H9 (cell line): Measurements from ENCODE around the gene FAM171A1. TPM values are rescaled to one million over a fixed set of nuclear protein-coding genes. Genes with fewer than 3 reads are reported as not detected.
A peak's percentile ranks its signal among the peaks of the same experiment; 100 is the strongest.
"Not testable (repeated sequence)": the region's sequence is repeated elsewhere in the genome, so short reads cannot be mapped to it uniquely, and the experiment has no call there.

Experiments used
- DNase-seq: peaks from one replicate; pipeline ENCODE4 v3.0.0-alpha.2; 2017
- H2AFZ ChIP-seq: one replicate; pipeline ENCODE4 v1.6.1; 2013; ENCODE audit warnings: mild to moderate bottlenecking, low read length, control low read depth, moderate library complexity
- H2AK5ac ChIP-seq: 2 replicates; pipeline ENCODE4 v1.6.1; 2013; ENCODE audit warnings: low read length, control low read depth, mixed read lengths; ENCODE audit not compliant: insufficient read length
- H2BK120ac ChIP-seq: one replicate; pipeline ENCODE4 v1.6.1; 2013; ENCODE audit warnings: low read depth, mild to moderate bottlenecking, low read length, control low read depth, inconsistent platforms; ENCODE audit not compliant: poor library complexity, severe bottlenecking
- H2BK12ac ChIP-seq: 2 replicates; pipeline ENCODE4 v1.6.1; 2013; ENCODE audit warnings: low read length, control low read depth, mixed read lengths, low read depth; ENCODE audit not compliant: insufficient read length
- H2BK15ac ChIP-seq: 2 replicates; pipeline ENCODE4 v1.6.1; 2013; ENCODE audit warnings: low read depth, low read length, control low read depth
- H2BK20ac ChIP-seq: one replicate; pipeline ENCODE4 v1.6.1; 2013; ENCODE audit warnings: low read depth, mild to moderate bottlenecking, low read length, control low read depth, inconsistent platforms; ENCODE audit not compliant: poor library complexity, severe bottlenecking
- H2BK5ac ChIP-seq: 2 replicates; pipeline ENCODE4 v1.6.1; 2013; ENCODE audit warnings: low read length, control low read depth, mixed read lengths; ENCODE audit not compliant: insufficient read length
- H3K14ac ChIP-seq: 2 replicates; pipeline ENCODE4 v1.6.1; 2013; ENCODE audit warnings: low read length, control low read depth; ENCODE audit not compliant: insufficient read depth
- H3K18ac ChIP-seq: 2 replicates; pipeline ENCODE4 v1.6.1; 2013; ENCODE audit warnings: low read depth, mild to moderate bottlenecking, mixed read lengths, low read length, control low read depth; ENCODE audit not compliant: insufficient read length
- H3K23ac ChIP-seq: 2 replicates; pipeline ENCODE4 v1.6.1; 2013; ENCODE audit warnings: low read length, control low read depth, mixed read lengths, low read depth; ENCODE audit not compliant: insufficient read length
- H3K23me2 ChIP-seq: 2 replicates; pipeline ENCODE4 v1.6.1; 2013; ENCODE audit warnings: low read depth, mild to moderate bottlenecking, mixed read lengths, low read length, control low read depth; ENCODE audit not compliant: insufficient read length, poor library complexity, severe bottlenecking
- H3K27ac ChIP-seq: 2 replicates; pipeline ENCODE4 v1.5.1; 2013; ENCODE audit warnings: low read length, control low read depth, mixed read lengths, low read depth; ENCODE audit not compliant: insufficient read length
- H3K27me3 ChIP-seq: 2 replicates; pipeline ENCODE4 v1.6.1; 2013; ENCODE audit warnings: low read length, control low read depth, inconsistent platforms; ENCODE audit not compliant: insufficient read depth
- H3K4ac ChIP-seq: 2 replicates; pipeline ENCODE4 v1.6.1; 2013; ENCODE audit warnings: low read depth, mild to moderate bottlenecking, control low read depth, inconsistent platforms, low read length, moderate library complexity
- H3K4me1 ChIP-seq: 2 replicates; pipeline ENCODE4 v1.6.1; 2013; ENCODE audit warnings: low read length, control low read depth, inconsistent platforms; ENCODE audit not compliant: insufficient read depth
- H3K4me2 ChIP-seq: 2 replicates; pipeline ENCODE4 v1.6.1; 2013; ENCODE audit warnings: low read length, control low read depth, mixed read lengths; ENCODE audit not compliant: insufficient read length, insufficient read depth
- H3K56ac ChIP-seq: 2 replicates; pipeline ENCODE4 v1.6.1; 2013; ENCODE audit warnings: low read depth, mild to moderate bottlenecking, mixed read lengths, low read length, control low read depth; ENCODE audit not compliant: insufficient read length
- H3K79me1 ChIP-seq: 2 replicates; pipeline ENCODE4 v1.6.1; 2013; ENCODE audit warnings: low read depth, mild to moderate bottlenecking, moderate library complexity, low read length, control low read depth, inconsistent platforms; ENCODE audit not compliant: insufficient read depth, poor library complexity, severe bottlenecking
- H3K79me2 ChIP-seq: 2 replicates; pipeline ENCODE4 v1.6.1; 2013; ENCODE audit warnings: low read length, control low read depth, inconsistent platforms; ENCODE audit not compliant: insufficient read depth
- H3K9ac ChIP-seq: 2 replicates; pipeline ENCODE4 v1.6.1; 2013; ENCODE audit warnings: low read length, control low read depth, mixed read lengths; ENCODE audit not compliant: insufficient read length; ENCODE audit errors: extremely low read depth
- H3K9me3 ChIP-seq: one replicate; pipeline ENCODE4 v1.6.1; 2013; ENCODE audit warnings: low read depth, low read length, inconsistent platforms; ENCODE audit not compliant: control insufficient read depth
- H3T11ph ChIP-seq: one replicate; pipeline ENCODE4 v1.6.1; 2013; ENCODE audit warnings: mild to moderate bottlenecking, low read length, control low read depth, inconsistent platforms
- H4K20me1 ChIP-seq: one replicate; pipeline ENCODE4 v1.6.1; 2013; ENCODE audit not compliant: control insufficient read depth, insufficient read length, insufficient read depth
- H4K5ac ChIP-seq: 2 replicates; pipeline ENCODE4 v1.6.1; 2013; ENCODE audit warnings: low read depth, mild to moderate bottlenecking, mixed read lengths, low read length, control low read depth; ENCODE audit not compliant: insufficient read length
- H4K8ac ChIP-seq: replicated peaks from 2 replicates; pipeline ENCODE4 v1.6.1; 2013; ENCODE audit warnings: low read length, control low read depth, mixed read lengths, low read depth; ENCODE audit not compliant: insufficient read length
- H4K91ac ChIP-seq: 2 replicates; pipeline ENCODE4 v1.6.1; 2013; ENCODE audit warnings: low read depth, mild to moderate bottlenecking, moderate library complexity, mixed read lengths, low read length, control low read depth; ENCODE audit not compliant: insufficient read length
- H3K27ac Mint-ChIP-seq, 3 experiments: 2 replicates in 2 of 3; 3 replicates in 1 of 3; pipeline ENCODE4 v1.8.0; 2020 to 2021; ENCODE audit warnings: mixed read lengths in 3 of 3, mild to moderate bottlenecking in 1 of 3, moderate library complexity in 1 of 3
- H3K27me3 Mint-ChIP-seq: 2 replicates; pipeline ENCODE4 v1.8.0; 2021; ENCODE audit warnings: low read depth, mild to moderate bottlenecking, moderate library complexity, mixed read lengths
- H3K36me3 Mint-ChIP-seq, 3 experiments: 2 replicates in 2 of 3; 3 replicates in 1 of 3; pipeline ENCODE4 v1.8.0; 2020 to 2021; ENCODE audit warnings: low read depth in 3 of 3, mixed read lengths in 3 of 3; ENCODE audit not compliant: insufficient read depth in 1 of 3
- H3K4me1 Mint-ChIP-seq, 2 experiments: 2 replicates each; pipeline ENCODE4 v1.8.0; 2020; ENCODE audit warnings: mixed read lengths in 2 of 2
- H3K4me3 Mint-ChIP-seq, 2 experiments: 2 replicates in 1 of 2; 3 replicates in 1 of 2; pipeline ENCODE4 v1.8.0; 2020 to 2021; ENCODE audit warnings: mild to moderate bottlenecking in 2 of 2, mixed read lengths in 2 of 2, moderate library complexity in 1 of 2
- H3K9me3 Mint-ChIP-seq, 2 experiments: 2 replicates in 1 of 2; 3 replicates in 1 of 2; pipeline ENCODE4 v1.8.0; 2020; ENCODE audit warnings: mild to moderate bottlenecking in 2 of 2, mixed read lengths in 2 of 2, moderate library complexity in 1 of 2
- WGBS: extraction: QIAGEN DNeasy Blood & Tissue Kit; methylation state at CpG from one replicate; pipeline ENCODE4 v1.1.7; 2013; ENCODE audit warnings: missing lambda C conversion rate, low lambda C conversion rate, mixed read lengths; ENCODE audit not compliant: insufficient read length; ENCODE audit errors: extremely low coverage; 5-methylcytosine and 5-hydroxymethylcytosine counted together
- total RNA-seq: library from RNA; stranded (reverse); gene quantifications from 2 replicates; pipeline ENCODE4 v1.2.1, GENCODE V29; 2021
- TF ChIP-seq, protein P1 (sequence below): fragments of 200-600 bp; sonication (generic); conservative IDR thresholded peaks from 3 replicates; pipeline ENCODE4 v1.8.0; 2021; ENCODE audit warnings: antibody characterized with exemption, mild to moderate bottlenecking

Gene FAM171A1
- total RNA-seq, 1 experiment from 2014 or later, result 37.4 TPM

DNA sequence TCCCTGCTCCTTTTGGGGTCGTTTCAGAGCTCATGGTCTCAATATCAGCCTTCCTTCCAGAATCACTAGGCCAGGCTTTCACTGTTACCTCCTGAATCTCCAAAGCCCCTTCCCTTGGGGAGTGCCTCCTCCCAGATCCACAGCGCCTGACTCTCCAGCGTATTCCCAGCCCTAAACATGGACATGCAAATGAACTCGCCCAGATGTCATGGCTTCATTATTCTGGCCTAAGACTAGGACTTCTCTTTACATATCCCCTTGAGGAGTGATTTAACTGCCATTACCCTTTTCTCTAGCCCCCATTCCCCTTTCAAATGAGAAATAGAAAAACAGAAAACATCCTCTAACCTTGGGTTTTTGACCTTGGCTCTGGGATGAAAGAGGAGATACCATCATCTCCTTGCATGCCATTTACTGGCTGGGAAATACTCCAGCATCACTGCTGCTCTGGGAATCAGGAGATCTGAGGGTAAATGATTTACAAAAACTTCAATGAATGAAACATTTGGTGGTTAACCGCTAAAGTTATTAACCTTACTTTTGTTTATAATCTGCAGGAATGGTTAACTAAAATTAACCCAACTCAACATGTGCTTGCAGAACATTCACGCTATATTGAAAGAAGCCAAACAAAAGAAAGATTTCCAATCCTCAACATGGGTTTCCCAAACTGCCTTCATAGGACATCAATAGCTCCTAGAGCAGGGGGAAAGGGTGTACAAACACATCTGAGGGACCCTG is 37.0 kb downstream of the FAM171A1 start:
- H3K27ac Mint-ChIP-seq, result peak overlapping the region; percentile 65 to 74 (median 71); a peak in 3 of 7 replicates

DNA sequence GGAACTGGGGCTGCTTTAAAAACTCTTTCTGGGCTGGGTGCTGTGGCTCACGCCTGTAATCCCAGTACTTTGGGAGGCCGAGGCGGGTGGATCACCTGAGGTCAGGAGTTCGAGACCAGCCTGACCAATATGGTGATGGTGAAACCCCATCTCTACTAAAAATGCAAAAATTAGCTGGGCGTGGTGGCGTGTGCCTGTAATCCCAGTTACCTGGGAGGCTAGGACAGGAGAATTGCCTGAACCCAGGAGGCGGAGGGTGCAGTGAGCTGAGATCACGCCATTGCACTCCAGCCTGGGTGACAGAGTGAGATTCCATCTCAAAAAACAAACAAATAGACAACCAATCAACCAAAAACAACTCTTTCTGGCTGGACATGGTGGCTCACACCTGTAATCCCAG is 37.9 kb downstream of the FAM171A1 start:
- not testable (repeated sequence) for H3K4me1 ChIP-seq, H3K56ac ChIP-seq, H3K4me1 Mint-ChIP-seq, H4K8ac ChIP-seq, H2BK12ac ChIP-seq, H3K27me3 Mint-ChIP-seq, H3T11ph ChIP-seq, H3K27me3 ChIP-seq, H2BK120ac ChIP-seq, H3K4ac ChIP-seq, H4K20me1 ChIP-seq, H3K79me1 ChIP-seq, H3K9ac ChIP-seq, H3K23me2 ChIP-seq, H4K5ac ChIP-seq, H3K18ac ChIP-seq, H2AFZ ChIP-seq, H3K27ac ChIP-seq, H3K23ac ChIP-seq, H3K79me2 ChIP-seq, H2BK20ac ChIP-seq, H3K36me3 Mint-ChIP-seq, H3K4me3 Mint-ChIP-seq, H2BK15ac ChIP-seq, H3K9me3 ChIP-seq, H3K14ac ChIP-seq, H3K27ac Mint-ChIP-seq, DNase-seq, H3K4me2 ChIP-seq, H2BK5ac ChIP-seq, H2AK5ac ChIP-seq, H3K9me3 Mint-ChIP-seq, H4K91ac ChIP-seq
- no CpG with 5 or more reads among the region's 8 CpGs for WGBS

More for the DNA sequence above, 37.0 kb downstream of the FAM171A1 start:
- Histone ChIP-seq H3T11ph (no peak overlapping the region), H2BK120ac (no peak overlapping the region), H2BK15ac (no peak overlapping the region), H3K9ac (no peak overlapping the region), H3K23me2 (no peaks in the 10 kb centered on the region), H2AFZ (no peak overlapping the region), H3K4me1 (peaks cover 4% of the 10 kb centered on the region; the same call in 1 of the 2 replicates), H4K91ac (no peak overlapping the region), H4K5ac (no peak overlapping the region), H3K79me2 (peaks cover 2% of the 10 kb centered on the region; the same call in 1 of the 2 replicates), H3K27ac (no peak overlapping the region), H4K8ac (peak overlapping the region; percentile 59), H3K27me3 (no peaks in the 10 kb centered on the region), H3K4ac (no peak overlapping the region), H2BK12ac (no peak overlapping the region), H3K56ac (no peak overlapping the region), H3K4me2 (no peak overlapping the region), H2BK20ac (no peak overlapping the region), H3K14ac (no peak overlapping the region), H2AK5ac (peak overlapping the region; percentile 65), H3K18ac (no peak overlapping the region), H3K79me1 (no peaks in the 10 kb centered on the region), H2BK5ac (no peak overlapping the region), H3K23ac (no peak overlapping the region), H3K9me3 (no peaks in the 10 kb centered on the region), H4K20me1 (no peaks in the 10 kb centered on the region)
- no peak overlapping the region for H3K4me3 Mint-ChIP-seq
- H3K36me3 Mint-ChIP-seq, result no peaks in the 10 kb centered on the region
- H3K9me3 Mint-ChIP-seq, result no peaks in the 10 kb centered on the region
- TF ChIP-seq, protein P1, sequence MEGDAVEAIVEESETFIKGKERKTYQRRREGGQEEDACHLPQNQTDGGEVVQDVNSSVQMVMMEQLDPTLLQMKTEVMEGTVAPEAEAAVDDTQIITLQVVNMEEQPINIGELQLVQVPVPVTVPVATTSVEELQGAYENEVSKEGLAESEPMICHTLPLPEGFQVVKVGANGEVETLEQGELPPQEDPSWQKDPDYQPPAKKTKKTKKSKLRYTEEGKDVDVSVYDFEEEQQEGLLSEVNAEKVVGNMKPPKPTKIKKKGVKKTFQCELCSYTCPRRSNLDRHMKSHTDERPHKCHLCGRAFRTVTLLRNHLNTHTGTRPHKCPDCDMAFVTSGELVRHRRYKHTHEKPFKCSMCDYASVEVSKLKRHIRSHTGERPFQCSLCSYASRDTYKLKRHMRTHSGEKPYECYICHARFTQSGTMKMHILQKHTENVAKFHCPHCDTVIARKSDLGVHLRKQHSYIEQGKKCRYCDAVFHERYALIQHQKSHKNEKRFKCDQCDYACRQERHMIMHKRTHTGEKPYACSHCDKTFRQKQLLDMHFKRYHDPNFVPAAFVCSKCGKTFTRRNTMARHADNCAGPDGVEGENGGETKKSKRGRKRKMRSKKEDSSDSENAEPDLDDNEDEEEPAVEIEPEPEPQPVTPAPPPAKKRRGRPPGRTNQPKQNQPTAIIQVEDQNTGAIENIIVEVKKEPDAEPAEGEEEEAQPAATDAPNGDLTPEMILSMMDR, result no peak
- DNase-seq, result no peak
- WGBS, result no CpG with 5 or more reads among the region's 6 CpGs
- no peaks in the 10 kb centered on the region for H3K27me3 Mint-ChIP-seq
- H3K4me1 Mint-ChIP-seq, result peaks cover 7 to 8% of the 10 kb centered on the region in 2 experiments
